Activated B cell treated with CpG ODN at 0.5 μM for 24 hours (primary cell): ENCODE measurements around the gene TNNT2. TPM values are rescaled to one million over a fixed set of nuclear protein-coding genes. Genes with fewer than 3 reads are reported as not detected.

Experiments used
- ATAC-seq: fragments of 200-7000 bp; cut with Tn5 transposase; one replicate; pipeline ENCODE4 v1.10.0; 2021; ENCODE audit warnings: low read depth, mild to moderate bottlenecking, moderate library complexity
- CTCF ChIA-PET: fragments of 350-600 bp; sonication (Branson Sonifier 250); formaldehyde crosslinking; loops from one replicate; lab custom pipeline; 2021; ENCODE audit warnings: antibody characterized with exemption; lab: Charles Lee
- POLR2A ChIA-PET: fragments of 350-600 bp; sonication (Branson Sonifier 250); formaldehyde crosslinking; loops from one replicate; lab custom pipeline; 2021; ENCODE audit warnings: antibody characterized with exemption; lab: Charles Lee
- DNase-seq: peaks from one replicate; pipeline ENCODE4 v3.0.0; 2022
- H3K27ac Mint-ChIP-seq: one replicate; pipeline ENCODE4 v1.8.0; 2020; ENCODE audit warnings: mixed read lengths
- H3K27me3 Mint-ChIP-seq: one replicate; pipeline ENCODE4 v1.8.0; 2021; ENCODE audit warnings: mixed read lengths
- H3K36me3 Mint-ChIP-seq: one replicate; pipeline ENCODE4 v1.8.0; 2021; ENCODE audit warnings: low read depth, mixed read lengths
- H3K4me1 Mint-ChIP-seq: one replicate; pipeline ENCODE4 v1.8.0; 2021; ENCODE audit warnings: mixed read lengths
- H3K4me3 Mint-ChIP-seq: one replicate; pipeline ENCODE4 v1.8.0; 2020; ENCODE audit warnings: mild to moderate bottlenecking, mixed read lengths
- H3K9me3 Mint-ChIP-seq: one replicate; pipeline ENCODE4 v1.8.0; 2020; ENCODE audit warnings: mixed read lengths
- intact Hi-C: fragments of 100-400 bp; cut with micrococcal nuclease; formaldehyde crosslinking; loops from one replicate; pipeline ENCODE4 v1.15.1; 2024
- total RNA-seq: library from RNA; stranded (reverse); gene quantifications from 2 replicates; pipeline ENCODE4 v1.2.3, GENCODE V29; 2022
- TF ChIP-seq, protein P1 (sequence below): fragments of 200-600 bp; IDR thresholded peaks from one replicate; pipeline ENCODE4 v1.8.0; 2022; ENCODE audit warnings: antibody characterized with exemption, mild to moderate bottlenecking

TNNT2 gene
- total RNA-seq, 1 donor from 2014 or later = not detected

DNA sequence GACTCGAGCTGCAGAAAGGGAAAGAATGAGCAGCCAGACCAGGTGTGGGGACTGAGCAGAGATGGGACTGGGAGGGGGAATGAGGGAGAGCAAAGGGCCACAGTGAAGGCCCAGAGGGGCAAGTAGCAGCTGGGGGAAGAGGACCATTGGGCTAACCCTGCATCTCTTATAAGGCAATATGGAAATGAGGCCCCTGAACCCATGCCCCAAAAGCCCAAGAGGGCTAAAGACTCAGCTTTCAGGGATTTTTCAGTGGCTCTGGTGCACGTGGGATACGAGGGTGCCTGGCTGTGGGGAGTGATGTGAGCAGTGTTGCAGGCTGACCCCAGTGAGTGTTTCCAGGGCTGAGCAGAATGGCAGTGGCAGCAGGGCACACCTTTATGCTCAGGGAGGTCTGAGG lies 44.5 kb upstream of the TNNT2 start:
- Mint-ChIP-seq H3K9me3 (no peaks in the 10 kb centered on the region), H3K4me3 (no peak overlapping the region)
- intact Hi-C loops = no loop called here

DNA sequence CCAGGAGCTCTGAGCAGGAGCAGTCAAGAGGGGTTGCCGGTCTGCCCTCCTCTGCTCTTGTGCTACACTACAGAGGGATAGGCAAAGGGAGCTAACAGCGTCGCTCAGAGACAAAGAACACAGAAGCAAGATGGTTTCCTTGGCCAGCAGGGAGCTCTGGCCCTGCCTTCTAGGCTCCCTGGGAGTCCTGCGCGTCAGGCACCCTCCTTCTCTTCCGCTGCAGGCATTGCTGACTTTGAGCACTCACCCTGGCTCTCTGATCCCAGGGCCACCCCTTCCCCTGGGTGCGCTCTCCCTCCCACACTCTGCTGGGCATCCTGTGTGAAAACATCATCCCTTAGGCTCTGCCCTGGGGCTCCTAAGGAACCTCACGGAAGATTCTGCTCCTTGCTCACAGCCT lies 43.6 kb upstream of the TNNT2 start:
- H3K9me3 Mint-ChIP-seq = no peaks in the 10 kb centered on the region
- POLR2A ChIA-PET = no interaction called here

More for the DNA sequence above, 44.5 kb upstream of the TNNT2 start:
- ATAC-seq (no peak), DNase-seq (no peak)
- Mint-ChIP-seq H3K36me3 (no peaks in the 10 kb centered on the region), H3K4me1 (no peaks in the 10 kb centered on the region), H3K27ac (no peak overlapping the region), H3K27me3 (peaks cover 6% of the 10 kb centered on the region)
- TF ChIP-seq, protein P1, sequence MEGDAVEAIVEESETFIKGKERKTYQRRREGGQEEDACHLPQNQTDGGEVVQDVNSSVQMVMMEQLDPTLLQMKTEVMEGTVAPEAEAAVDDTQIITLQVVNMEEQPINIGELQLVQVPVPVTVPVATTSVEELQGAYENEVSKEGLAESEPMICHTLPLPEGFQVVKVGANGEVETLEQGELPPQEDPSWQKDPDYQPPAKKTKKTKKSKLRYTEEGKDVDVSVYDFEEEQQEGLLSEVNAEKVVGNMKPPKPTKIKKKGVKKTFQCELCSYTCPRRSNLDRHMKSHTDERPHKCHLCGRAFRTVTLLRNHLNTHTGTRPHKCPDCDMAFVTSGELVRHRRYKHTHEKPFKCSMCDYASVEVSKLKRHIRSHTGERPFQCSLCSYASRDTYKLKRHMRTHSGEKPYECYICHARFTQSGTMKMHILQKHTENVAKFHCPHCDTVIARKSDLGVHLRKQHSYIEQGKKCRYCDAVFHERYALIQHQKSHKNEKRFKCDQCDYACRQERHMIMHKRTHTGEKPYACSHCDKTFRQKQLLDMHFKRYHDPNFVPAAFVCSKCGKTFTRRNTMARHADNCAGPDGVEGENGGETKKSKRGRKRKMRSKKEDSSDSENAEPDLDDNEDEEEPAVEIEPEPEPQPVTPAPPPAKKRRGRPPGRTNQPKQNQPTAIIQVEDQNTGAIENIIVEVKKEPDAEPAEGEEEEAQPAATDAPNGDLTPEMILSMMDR = no peak
- POLR2A ChIA-PET = no interaction called here
- CTCF ChIA-PET = no interaction called here

DNA sequence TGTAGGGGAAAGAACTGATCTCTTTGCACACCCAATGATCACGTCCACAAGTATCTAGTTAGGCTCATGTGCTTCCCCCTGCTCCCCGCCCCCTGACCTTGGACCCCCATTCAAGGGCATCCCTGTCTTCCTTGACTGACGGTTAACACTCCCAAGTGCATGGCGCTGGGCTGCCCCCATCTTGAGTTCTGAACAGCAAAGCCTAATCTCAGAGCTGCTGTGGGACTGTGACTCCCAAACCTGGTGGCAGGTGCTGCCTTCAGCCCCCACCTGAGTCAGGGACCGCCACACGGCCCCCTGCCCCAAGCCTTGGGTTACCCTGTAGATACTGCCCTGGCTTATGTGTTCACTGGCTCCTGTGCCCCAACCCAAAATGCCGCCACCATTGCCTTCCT lies 43.1 kb upstream of the TNNT2 start:
- H3K27ac Mint-ChIP-seq = no peak overlapping the region

More for the DNA sequence above, 43.6 kb upstream of the TNNT2 start:
- no peak for DNase-seq
- ATAC-seq = no peak
- Mint-ChIP-seq H3K27ac (no peak overlapping the region), H3K27me3 (peaks cover 9% of the 10 kb centered on the region), H3K4me1 (no peaks in the 10 kb centered on the region), H3K4me3 (no peak overlapping the region), H3K36me3 (no peaks in the 10 kb centered on the region)
- CTCF ChIA-PET = no interaction called here
- intact Hi-C loops = no loop called here
- TF ChIP-seq, protein P1 = no peak

DNA sequence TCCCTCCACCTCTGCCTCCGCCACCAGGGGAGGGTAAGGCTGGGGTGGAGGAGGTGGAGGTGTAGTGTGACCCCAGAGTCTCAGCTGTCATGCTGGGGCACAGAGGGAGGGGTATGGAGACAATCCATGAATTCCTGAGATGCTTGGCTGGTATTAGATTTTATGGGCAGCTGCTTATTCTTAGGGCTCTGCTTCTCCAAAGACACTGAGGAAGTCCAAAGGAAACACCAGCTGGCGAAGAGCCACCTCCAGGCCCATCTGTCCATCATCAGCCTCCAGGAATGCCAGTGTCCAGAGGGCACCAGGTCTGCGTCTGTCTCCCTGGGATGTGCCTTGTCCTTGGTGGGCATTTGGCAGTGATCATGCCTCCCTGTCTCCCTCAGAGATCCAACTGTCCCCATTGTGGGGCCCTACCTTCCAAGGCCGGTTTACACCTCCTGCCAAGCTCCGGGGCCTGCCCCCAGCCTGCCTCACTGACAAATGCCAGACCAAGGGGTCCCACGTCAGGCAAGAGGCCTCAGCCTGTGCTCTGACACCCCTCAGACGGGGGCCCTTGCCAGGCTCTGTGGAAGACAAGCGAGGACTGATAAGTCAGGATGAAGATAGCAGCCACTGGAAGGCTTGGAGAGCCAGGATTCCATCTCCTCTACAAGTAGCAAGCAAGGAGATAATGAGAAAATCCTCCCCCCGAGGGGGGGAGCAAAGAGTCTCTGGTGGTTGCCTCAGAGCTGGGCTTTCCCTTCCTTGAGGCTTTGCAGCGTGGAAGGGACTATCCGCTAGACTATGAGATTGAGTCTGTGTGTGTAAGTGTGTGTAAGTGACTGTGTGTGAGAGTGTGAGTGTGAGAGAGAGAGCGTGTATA lies 42.5 kb upstream of the TNNT2 start:
- Mint-ChIP-seq H3K9me3 (no peaks in the 10 kb centered on the region), H3K27ac (no peak overlapping the region), H3K4me3 (no peak overlapping the region), H3K27me3 (peaks cover 10% of the 10 kb centered on the region), H3K4me1 (no peaks in the 10 kb centered on the region), H3K36me3 (no peaks in the 10 kb centered on the region)
- TF ChIP-seq, protein P1 = no peak
- intact Hi-C loops = no loop called here
- CTCF ChIA-PET = no interaction called here
- DNase-seq (no peak), ATAC-seq (no peak)
- POLR2A ChIA-PET = no interaction called here

More for the DNA sequence above, 43.1 kb upstream of the TNNT2 start:
- Mint-ChIP-seq H3K4me1 (no peaks in the 10 kb centered on the region), H3K4me3 (no peak overlapping the region), H3K27me3 (peaks cover 9% of the 10 kb centered on the region), H3K36me3 (no peaks in the 10 kb centered on the region), H3K9me3 (no peaks in the 10 kb centered on the region)
- POLR2A ChIA-PET = no interaction called here
- CTCF ChIA-PET = no interaction called here
- TF ChIP-seq, protein P1 = no peak
- ATAC-seq (no peak), DNase-seq (no peak)
- intact Hi-C loops = no loop called here

DNA sequence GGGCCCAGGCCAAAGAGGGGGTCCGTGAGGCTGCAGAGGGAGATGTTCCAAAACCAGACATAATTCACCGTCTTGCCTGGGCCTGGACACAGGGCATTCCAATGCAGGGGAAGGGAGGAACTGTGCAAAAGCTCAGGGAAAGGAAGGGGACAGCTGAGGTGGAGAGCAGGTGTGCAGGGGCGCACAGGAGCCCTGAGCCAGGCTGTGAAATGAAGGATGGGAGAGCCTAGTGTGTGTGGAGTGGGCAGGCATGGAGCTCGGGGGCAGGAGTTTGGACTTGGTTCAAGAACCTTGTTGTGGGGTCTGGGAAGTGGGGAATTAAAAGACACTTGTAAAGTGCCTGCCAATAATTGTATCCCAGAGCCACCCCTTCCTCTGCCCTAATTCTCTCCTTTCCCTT lies 41.8 kb upstream of the TNNT2 start:
- ChIA-PET CTCF (no interaction called here), POLR2A (no interaction called here)
- TF ChIP-seq, protein P1 = no peak
- H3K27me3 Mint-ChIP-seq = peaks cover 11% of the 10 kb centered on the region
- DNase-seq (no peak), ATAC-seq (no peak)
- intact Hi-C loops = no loop called here
- H3K9me3 Mint-ChIP-seq = no peaks in the 10 kb centered on the region
- no peaks in the 10 kb centered on the region for H3K4me1 Mint-ChIP-seq
- H3K27ac Mint-ChIP-seq = no peak overlapping the region
- no peaks in the 10 kb centered on the region for H3K36me3 Mint-ChIP-seq
- H3K4me3 Mint-ChIP-seq = no peak overlapping the region
